A549 (cell line): ENCODE results near the gene ERGIC1. TPM values are rescaled to one million over a fixed set of nuclear protein-coding genes. Genes with fewer than 3 reads are reported as not detected.

ENCODE experiments used
- BHLHE40 ChIP-seq: IDR thresholded peaks from 2 replicates; pipeline ENCODE4 v1.6.1; 2012; ENCODE audit warnings: low read depth, low read length, inconsistent platforms
- CEBPB ChIP-seq, 2 experiments: fragments of >200 bp in 1 of 2; sonication (Bioruptor Twin) in 1 of 2; formaldehyde crosslinking in 1 of 2; IDR thresholded peaks; 2 replicates each; pipeline ENCODE4 v1.6.1; 2012 to 2016
- CHD2 ChIP-seq: fragments of 150-350 bp; IDR thresholded peaks from 2 replicates; pipeline ENCODE4 v1.6.1; 2014; ENCODE audit warnings: low read length; ENCODE audit not compliant: partially characterized antibody
- EHF ChIP-seq: fragments of 250-450 bp; sonication (Bioruptor Pico); IDR thresholded peaks from 2 replicates; pipeline ENCODE4 v1.5.0; 2020; ENCODE audit warnings: mild to moderate bottlenecking
- EHMT2 ChIP-seq: fragments of 200-600 bp; sonication (generic); IDR thresholded peaks from 2 replicates; pipeline ENCODE4 v1.6.1; 2016; ENCODE audit warnings: antibody characterized with exemption, low read depth, mild to moderate bottlenecking, moderate library complexity
- ESRRA ChIP-seq: fragments of 150-350 bp; IDR thresholded peaks from 2 replicates; pipeline ENCODE4 v1.6.1; 2014; ENCODE audit warnings: mild to moderate bottlenecking, low read length, borderline replicate concordance
- FOSB ChIP-seq: fragments of 250-450 bp; sonication (Bioruptor Pico); IDR thresholded peaks from 2 replicates; pipeline ENCODE4 v1.5.0; 2020; ENCODE audit warnings: mild to moderate bottlenecking, moderate library complexity
- FOSL2 ChIP-seq, 2 experiments: fragments of 450-650 bp in 1 of 2; fragments of >200 bp in 1 of 2; sonication (Bioruptor Twin) in 1 of 2; formaldehyde crosslinking; IDR thresholded peaks; 2 replicates each; pipeline versions ENCODE4 v1.5.0 to v1.6.1; 2016 to 2020; ENCODE audit warnings: mild to moderate bottlenecking in 1 of 2, moderate library complexity in 1 of 2
- FOXS1 ChIP-seq: fragments of 250-450 bp; sonication (Bioruptor Pico); IDR thresholded peaks from 2 replicates; pipeline ENCODE4 v1.5.0; 2020; ENCODE audit warnings: mild to moderate bottlenecking, moderate library complexity
- HDAC2 ChIP-seq: fragments of 200-600 bp; sonication (generic); IDR thresholded peaks from 2 replicates; pipeline ENCODE4 v1.6.1; 2016
- HEYL ChIP-seq: fragments of 250-450 bp; sonication (Bioruptor Pico); IDR thresholded peaks from 2 replicates; pipeline ENCODE4 v1.8.0; 2021; ENCODE audit warnings: mild to moderate bottlenecking, moderate library complexity
- HOXA7 ChIP-seq: fragments of 250-450 bp; sonication (Bioruptor Pico); IDR thresholded peaks from 2 replicates; pipeline ENCODE4 v1.5.0; 2020; ENCODE audit warnings: mild to moderate bottlenecking, moderate library complexity
- HOXB13 ChIP-seq: fragments of 250-450 bp; sonication (Bioruptor Pico); IDR thresholded peaks from 2 replicates; pipeline ENCODE4 v1.5.0; 2020; ENCODE audit warnings: low read depth, mild to moderate bottlenecking, moderate library complexity
- HOXB5 ChIP-seq: fragments of 250-450 bp; sonication (Bioruptor Pico); IDR thresholded peaks from 2 replicates; pipeline ENCODE4 v1.5.0; 2020; ENCODE audit warnings: mild to moderate bottlenecking, moderate library complexity
- JUN ChIP-seq, 2 experiments: fragments of >200 bp; sonication (Bioruptor Twin); formaldehyde crosslinking; IDR thresholded peaks; 2 replicates in 1 of 2; 3 replicates in 1 of 2; pipeline ENCODE4 v1.6.1; 2016 to 2017
- JUNB ChIP-seq: fragments of >200 bp; sonication (Bioruptor Twin); formaldehyde crosslinking; IDR thresholded peaks from 2 replicates; pipeline ENCODE4 v1.6.1; 2016
- KDM5A ChIP-seq: fragments of 200-600 bp; sonication (generic); IDR thresholded peaks from 2 replicates; pipeline ENCODE4 v1.6.1; 2016; ENCODE audit warnings: antibody characterized with exemption, mild to moderate bottlenecking
- NFE2L2 ChIP-seq: fragments of 150-350 bp; conservative IDR thresholded peaks from 2 replicates; pipeline ENCODE4 v1.6.1; 2014; ENCODE audit warnings: low read length
- POLR2A ChIP-seq: IDR thresholded peaks from 2 replicates; pipeline ENCODE4 v1.6.1; 2012; ENCODE audit warnings: mild to moderate bottlenecking, low read length
- RCOR1 ChIP-seq: fragments of 150-350 bp; IDR thresholded peaks from 2 replicates; pipeline ENCODE4 v1.6.1; 2014; ENCODE audit warnings: antibody characterized with exemption, low read length, low read depth
- RFX5 ChIP-seq: fragments of 450-650 bp; IDR thresholded peaks from 2 replicates; pipeline ENCODE4 v1.7.1; 2014; ENCODE audit warnings: antibody characterized with exemption, mild to moderate bottlenecking, moderate library complexity
- RNF2 ChIP-seq: fragments of 200-600 bp; sonication (generic); IDR thresholded peaks from 2 replicates; pipeline ENCODE4 v1.6.1; 2016; ENCODE audit warnings: low read depth, mild to moderate bottlenecking, antibody characterized with exemption, moderate library complexity, borderline replicate concordance
- SMC3 ChIP-seq: fragments of >200 bp; sonication (Bioruptor Twin); formaldehyde crosslinking; IDR thresholded peaks from 3 replicates; pipeline ENCODE4 v1.6.1; 2018; ENCODE audit warnings: inconsistent platforms
- SREBF2 ChIP-seq: fragments of 450-650 bp; IDR thresholded peaks from 2 replicates; pipeline ENCODE4 v1.6.1; 2014; ENCODE audit warnings: mild to moderate bottlenecking, moderate library complexity
- ZSCAN20 ChIP-seq: fragments of 250-450 bp; sonication (Bioruptor Pico); IDR thresholded peaks from 2 replicates; pipeline ENCODE4 v1.8.0; 2022; ENCODE audit warnings: mild to moderate bottlenecking, moderate library complexity
- polyA plus RNA-seq, 4 experiments: library from polyadenylated mRNA; depleted of rRNA in 3 of 4; stranded (reverse); fragments of >200 nt; fragmentation: RNase III in 1 of 4; extraction: RNeasy Plus Mini Kit Qiagen cat#74134 plus additional on column Dnase treatment in 1 of 4; gene quantifications; 2 replicates in 3 of 4; 3 replicates in 1 of 4; pipeline ENCODE4 v1.2.3, GENCODE V29; 2011 to 2017
- TF ChIP-seq, protein P1 (sequence below): IDR thresholded peaks from 2 replicates; pipeline ENCODE4 v1.6.1; 2012; ENCODE audit warnings: low read depth, borderline replicate concordance
- TF ChIP-seq, protein P2 (sequence below): fragments of 450-650 bp; IDR thresholded peaks from 2 replicates; pipeline ENCODE4 v1.6.1; 2014; ENCODE audit warnings: antibody characterized with exemption
- TF ChIP-seq, protein P3 (sequence below): fragments of >200 bp; sonication (Bioruptor Twin); formaldehyde crosslinking; IDR thresholded peaks from 3 replicates; pipeline ENCODE4 v1.6.1; 2016
- TF ChIP-seq, protein P4 (sequence below): fragments of >200 bp; sonication (Bioruptor Twin); formaldehyde crosslinking; IDR thresholded peaks from 2 replicates; pipeline ENCODE4 v1.6.1; 2016
- TF ChIP-seq, protein P5 (sequence below): fragments of 250-450 bp; sonication (Bioruptor Pico); IDR thresholded peaks from 2 replicates; pipeline ENCODE4 v1.5.0; 2021; ENCODE audit warnings: mild to moderate bottlenecking, moderate library complexity, borderline replicate concordance
- TF ChIP-seq, protein P6 (sequence below): IDR thresholded peaks from 2 replicates; pipeline ENCODE4 v1.6.1; 2012

Gene ERGIC1
- polyA plus RNA-seq, 2 of the 4 experiments (the other 2 are of a cell fraction) = 176 to 304 TPM

DNA sequence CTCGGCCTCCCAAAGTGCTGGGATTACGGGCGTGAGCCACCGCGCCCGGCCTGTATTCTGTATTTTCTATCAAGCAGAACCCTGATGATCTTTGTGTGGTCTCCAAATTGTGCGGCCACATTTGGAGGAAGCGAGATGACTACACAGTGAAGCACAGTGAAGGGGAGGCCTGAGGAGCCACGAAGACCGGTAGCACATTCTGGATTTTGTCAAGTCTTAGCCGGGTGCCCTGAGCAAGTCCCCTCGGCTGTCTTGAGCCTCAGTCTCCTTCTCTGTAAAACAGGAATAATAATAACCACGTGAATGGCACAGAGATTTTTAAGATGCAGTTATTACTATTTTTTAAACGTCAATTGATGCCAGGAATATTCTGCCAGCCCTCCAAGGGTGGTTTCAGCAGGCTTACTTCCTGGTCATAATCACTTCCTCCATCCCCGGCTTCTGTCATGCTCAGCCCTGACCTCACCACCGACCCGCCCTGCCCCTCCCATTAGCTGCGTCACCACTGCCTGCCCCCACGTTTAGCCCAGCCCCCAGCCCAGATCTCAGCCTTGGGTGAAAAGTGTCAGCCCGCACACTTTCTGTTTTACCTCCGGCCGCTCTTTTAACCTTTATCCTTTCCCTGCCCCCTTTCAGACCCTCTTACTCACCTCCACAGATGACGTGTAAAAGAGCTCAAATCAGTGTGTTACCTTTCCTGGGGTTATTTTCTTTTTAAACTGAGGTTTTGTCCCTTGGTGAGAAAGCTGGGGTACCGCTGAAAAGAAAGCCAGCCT is 27.0 kb upstream of the ERGIC1 start (continued):
- TF ChIP-seq, protein P1, sequence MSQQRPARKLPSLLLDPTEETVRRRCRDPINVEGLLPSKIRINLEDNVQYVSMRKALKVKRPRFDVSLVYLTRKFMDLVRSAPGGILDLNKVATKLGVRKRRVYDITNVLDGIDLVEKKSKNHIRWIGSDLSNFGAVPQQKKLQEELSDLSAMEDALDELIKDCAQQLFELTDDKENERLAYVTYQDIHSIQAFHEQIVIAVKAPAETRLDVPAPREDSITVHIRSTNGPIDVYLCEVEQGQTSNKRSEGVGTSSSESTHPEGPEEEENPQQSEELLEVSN = peak; percentile 73
- TF ChIP-seq SREBF2 (no peak), NFE2L2 (no peak), HDAC2 (no peak), FOXS1 (peak; percentile 84; the same call in 1 of the 2 replicates), SMC3 (no peak), EHMT2 (no peak), ESRRA (no peak), FOSL2 (IDR thresholded peaks at IDR 0.05) (no peak), FOSL2 (CRISPR knock-in tag; IDR thresholded peaks at IDR 0.05) (peak; percentile 69), HEYL (peak; percentile 90), JUNB (peak; percentile 30; the same call in 1 of the 2 replicates), POLR2A (peak; percentile 29; the same call in 1 of the 2 replicates), EHF (peak; percentile 91), CHD2 (peak; percentile 52), JUN (IDR thresholded peaks at IDR 0.05) (peak; percentile 30 to 85; a peak in 2 of 5 replicates), FOSB (CRISPR knock-in tag) (0 out of 2 replicates have a peak, but pooled peaks have one; percentile 34), HOXB5 (CRISPR knock-in tag) (peak; percentile 91; the same call in 1 of the 2 replicates), HOXB13 (CRISPR knock-in tag) (peak; percentile 94; the same call in 1 of the 2 replicates), KDM5A (no peak), RCOR1 (no peak), HOXA7 (CRISPR knock-in tag) (no peak), ZSCAN20 (CRISPR knock-in tag) (peak; percentile 90), CEBPB (IDR thresholded peaks at IDR 0.05) (no peak), RNF2 (no peak), RFX5 (no peak), BHLHE40 (no peak)
- TF ChIP-seq, protein P2, sequence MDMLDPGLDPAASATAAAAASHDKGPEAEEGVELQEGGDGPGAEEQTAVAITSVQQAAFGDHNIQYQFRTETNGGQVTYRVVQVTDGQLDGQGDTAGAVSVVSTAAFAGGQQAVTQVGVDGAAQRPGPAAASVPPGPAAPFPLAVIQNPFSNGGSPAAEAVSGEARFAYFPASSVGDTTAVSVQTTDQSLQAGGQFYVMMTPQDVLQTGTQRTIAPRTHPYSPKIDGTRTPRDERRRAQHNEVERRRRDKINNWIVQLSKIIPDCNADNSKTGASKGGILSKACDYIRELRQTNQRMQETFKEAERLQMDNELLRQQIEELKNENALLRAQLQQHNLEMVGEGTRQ = no peak
- TF ChIP-seq, protein P3, sequence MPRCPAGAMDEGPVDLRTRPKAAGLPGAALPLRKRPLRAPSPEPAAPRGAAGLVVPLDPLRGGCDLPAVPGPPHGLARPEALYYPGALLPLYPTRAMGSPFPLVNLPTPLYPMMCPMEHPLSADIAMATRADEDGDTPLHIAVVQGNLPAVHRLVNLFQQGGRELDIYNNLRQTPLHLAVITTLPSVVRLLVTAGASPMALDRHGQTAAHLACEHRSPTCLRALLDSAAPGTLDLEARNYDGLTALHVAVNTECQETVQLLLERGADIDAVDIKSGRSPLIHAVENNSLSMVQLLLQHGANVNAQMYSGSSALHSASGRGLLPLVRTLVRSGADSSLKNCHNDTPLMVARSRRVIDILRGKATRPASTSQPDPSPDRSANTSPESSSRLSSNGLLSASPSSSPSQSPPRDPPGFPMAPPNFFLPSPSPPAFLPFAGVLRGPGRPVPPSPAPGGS = peak; percentile 59; the same call in 1 of the 3 replicates
- TF ChIP-seq, protein P4, sequence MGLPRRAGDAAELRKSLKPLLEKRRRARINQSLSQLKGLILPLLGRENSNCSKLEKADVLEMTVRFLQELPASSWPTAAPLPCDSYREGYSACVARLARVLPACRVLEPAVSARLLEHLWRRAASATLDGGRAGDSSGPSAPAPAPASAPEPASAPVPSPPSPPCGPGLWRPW = no peak
- TF ChIP-seq, protein P5, sequence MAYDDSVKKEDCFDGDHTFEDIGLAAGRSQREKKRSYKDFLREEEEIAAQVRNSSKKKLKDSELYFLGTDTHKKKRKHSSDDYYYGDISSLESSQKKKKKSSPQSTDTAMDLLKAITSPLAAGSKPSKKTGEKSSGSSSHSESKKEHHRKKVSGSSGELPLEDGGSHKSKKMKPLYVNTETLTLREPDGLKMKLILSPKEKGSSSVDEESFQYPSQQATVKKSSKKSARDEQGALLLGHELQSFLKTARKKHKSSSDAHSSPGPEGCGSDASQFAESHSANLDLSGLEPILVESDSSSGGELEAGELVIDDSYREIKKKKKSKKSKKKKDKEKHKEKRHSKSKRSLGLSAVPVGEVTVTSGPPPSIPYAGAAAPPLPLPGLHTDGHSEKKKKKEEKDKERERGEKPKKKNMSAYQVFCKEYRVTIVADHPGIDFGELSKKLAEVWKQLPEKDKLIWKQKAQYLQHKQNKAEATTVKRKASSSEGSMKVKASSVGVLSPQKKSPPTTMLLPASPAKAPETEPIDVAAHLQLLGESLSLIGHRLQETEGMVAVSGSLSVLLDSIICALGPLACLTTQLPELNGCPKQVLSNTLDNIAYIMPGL = 0 out of 2 replicates have a peak, but pooled peaks have one; percentile 50
- TF ChIP-seq, protein P6, sequence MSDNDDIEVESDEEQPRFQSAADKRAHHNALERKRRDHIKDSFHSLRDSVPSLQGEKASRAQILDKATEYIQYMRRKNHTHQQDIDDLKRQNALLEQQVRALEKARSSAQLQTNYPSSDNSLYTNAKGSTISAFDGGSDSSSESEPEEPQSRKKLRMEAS = peak; percentile 81
- TF ChIP-seq, all 56 proteins: peak for 25
